Endothelial cell of umbilical vein (primary cell): Measurements from ENCODE around the gene CLPSL2. TPM values are rescaled to one million over a fixed set of nuclear protein-coding genes. Genes with fewer than 3 reads are reported as not detected.

Experiments used
- BruUV-seq: library from RNA; stranded (reverse); fragments of 400-500 nt; replicated peaks from 2 replicates; lab custom pipeline; 2021; lab: Mats Ljungman, UMichigan
- CTCF ChIA-PET: fragments of 300-600, 350-600 bp; sonication (Branson Sonifier 250); formaldehyde crosslinking; loops from one replicate; lab custom pipeline; 2021; ENCODE audit warnings: antibody characterized with exemption, inconsistent platforms; lab: Charles Lee
- POLR2A ChIA-PET: fragments of 300-600, 350-600 bp; sonication (Branson Sonifier 250); formaldehyde crosslinking; loops from one replicate; lab custom pipeline; 2021; ENCODE audit warnings: antibody characterized with exemption, inconsistent platforms; lab: Charles Lee
- DNase-seq: peaks from one replicate; pipeline ENCODE4 v3.0.0-alpha.2; 2011; ENCODE audit warnings: low read depth, low spot score
- FAIRE-seq: peaks from 2 replicates; lab custom pipeline; 2011; peaks lifted over from hg19 to GRCh38; lab: Jason Lieb, UNC
- H2AFZ ChIP-seq: 2 replicates; pipeline ENCODE4 v1.6.0; 2012; ENCODE audit warnings: low read depth, low read length, control low read depth, inconsistent platforms
- H3K27ac ChIP-seq: 2 replicates; pipeline ENCODE4 v1.5.1; 2011; ENCODE audit warnings: low read depth, mild to moderate bottlenecking, control low read depth, low read length, moderate library complexity; ENCODE audit not compliant: insufficient read depth
- H3K27me3 ChIP-seq, 2 experiments: 2 replicates each; pipeline versions ENCODE4 v1.6.0 to v1.6.1; 2011; ENCODE audit warnings: low read length in 2 of 2, mixed read lengths in 1 of 2; ENCODE audit not compliant: control insufficient read depth in 2 of 2, insufficient read depth in 2 of 2
- H3K36me3 ChIP-seq, 2 experiments: 2 replicates in 1 of 2; 3 replicates in 1 of 2; pipeline ENCODE4 v1.5.1; 2011; ENCODE audit warnings: low read length in 2 of 2, mild to moderate bottlenecking in 1 of 2, moderate library complexity in 1 of 2; ENCODE audit not compliant: control insufficient read depth in 2 of 2, insufficient read depth in 2 of 2; ENCODE audit errors: extremely low read depth in 1 of 2
- H3K4me1 ChIP-seq: 3 replicates; pipeline ENCODE4 v1.5.1; 2011; ENCODE audit warnings: mild to moderate bottlenecking, low read length; ENCODE audit not compliant: control insufficient read depth, insufficient read depth; ENCODE audit errors: extremely low read depth
- H3K4me2 ChIP-seq: 2 replicates; pipeline ENCODE4 v1.6.1; 2011; ENCODE audit warnings: low read length, control low read depth, mixed read lengths; ENCODE audit not compliant: insufficient read depth
- H3K4me3 ChIP-seq, 3 experiments: fragments of 200-600 bp in 1 of 3; sonication (generic), shearing (Covaris generic) in 1 of 3; replicated peaks in 1 of 3; 2 replicates each; pipeline ENCODE4 v1.5.1; 2011 to 2016; ENCODE audit warnings: control low read depth in 3 of 3, low read length in 3 of 3, mild to moderate bottlenecking in 2 of 3, inconsistent platforms in 1 of 3, low read depth in 1 of 3, moderate library complexity in 1 of 3; ENCODE audit not compliant: insufficient read depth in 1 of 3
- H3K79me2 ChIP-seq: 2 replicates; pipeline ENCODE4 v1.6.0; 2012; ENCODE audit warnings: low read length, inconsistent platforms; ENCODE audit not compliant: control insufficient read depth, insufficient read depth
- H3K9ac ChIP-seq: replicated peaks from 2 replicates; pipeline ENCODE3; 2011; ENCODE audit warnings: low read length, control low read depth; ENCODE audit not compliant: insufficient read depth; ENCODE audit errors: extremely low read depth
- H3K9me1 ChIP-seq: replicated peaks from 3 replicates; pipeline ENCODE4 v1.6.0; 2011; ENCODE audit warnings: mild to moderate bottlenecking, low read length; ENCODE audit not compliant: control insufficient read depth, insufficient read depth; ENCODE audit errors: extremely low read depth
- H3K9me3 ChIP-seq: replicated peaks from 2 replicates; pipeline ENCODE4 v1.5.1; 2012; ENCODE audit warnings: low read length, inconsistent platforms; ENCODE audit not compliant: control insufficient read depth, insufficient read depth
- H4K20me1 ChIP-seq: replicated peaks from 2 replicates; pipeline ENCODE3; 2011; ENCODE audit warnings: mild to moderate bottlenecking, low read length; ENCODE audit not compliant: control insufficient read depth, insufficient read depth; ENCODE audit errors: extremely low read depth
- EZH2 ChIP-seq: IDR thresholded peaks from 2 replicates; pipeline ENCODE4 v1.6.1; 2012; ENCODE audit warnings: borderline replicate concordance, low read depth, mild to moderate bottlenecking, moderate library complexity, low read length, inconsistent platforms; ENCODE audit not compliant: severe bottlenecking
- FOS ChIP-seq: IDR thresholded peaks from 2 replicates; pipeline ENCODE4 v1.6.1; 2011; ENCODE audit warnings: mild to moderate bottlenecking, low read length, moderate library complexity, borderline replicate concordance; ENCODE audit not compliant: insufficient read depth
- GATA2 ChIP-seq: IDR thresholded peaks from 2 replicates; pipeline ENCODE4 v1.7.0; 2011; ENCODE audit warnings: low read depth, mild to moderate bottlenecking, moderate library complexity, mixed read lengths, low read length; ENCODE audit not compliant: insufficient read length, insufficient read depth
- JUN ChIP-seq: IDR thresholded peaks from 2 replicates; pipeline ENCODE4 v1.6.1; 2011; ENCODE audit warnings: borderline replicate concordance, low read depth; ENCODE audit not compliant: insufficient read length, insufficient read depth
- MAX ChIP-seq: IDR thresholded peaks from 2 replicates; pipeline ENCODE4 v1.6.1; 2011; ENCODE audit not compliant: insufficient read depth, insufficient read length
- MYC ChIP-seq: IDR thresholded peaks from one replicate; pipeline ENCODE4 v1.6.1; 2011; ENCODE audit warnings: mild to moderate bottlenecking, low read depth, low read length
- POLR2A ChIP-seq: IDR thresholded peaks from 2 replicates; pipeline ENCODE4 v1.6.1; 2012; ENCODE audit warnings: low read depth, mild to moderate bottlenecking, control low read depth, low read length
- POLR2AphosphoS5 ChIP-seq: IDR thresholded peaks from 2 replicates; pipeline ENCODE4 v1.6.1; 2012; ENCODE audit warnings: low read depth, mild to moderate bottlenecking, control low read depth, low read length, moderate library complexity; ENCODE audit not compliant: insufficient read depth
- dilution Hi-C: fragments of 300-500 bp; cut with MboI; formaldehyde crosslinking; loops from one replicate; pipeline ENCODE4 v1.15.0; 2019; ENCODE audit warnings: low sequenced_read_pairs; ENCODE audit not compliant: extremely low pct_ligation_motif_present
- intact Hi-C: fragments of 100-400 bp; cut with micrococcal nuclease; formaldehyde crosslinking; loops from one replicate; pipeline ENCODE4 v1.10.0; 2022
- polyA plus RNA-seq, 4 experiments: library from polyadenylated mRNA; depleted of rRNA in 3 of 4; stranded (reverse) in 3 of 4; unstranded in 1 of 4; fragments of >200 nt; gene quantifications; 2 replicates each; pipeline versions ENCODE4 v1.2.1 to v1.2.3, GENCODE V29; 2011 to 2012; ENCODE audit warnings: missing spikeins in 1 of 4
- total RNA-seq: library from RNA; stranded (reverse); gene quantifications from 2 replicates; pipeline ENCODE4 v1.2.3, GENCODE V29; 2021
- TF ChIP-seq, protein P1 (sequence below), 2 donors: IDR thresholded peaks; 1 replicate in 1 of 2; 2 replicates in 1 of 2; pipeline ENCODE4 v1.5.1; 2011; ENCODE audit warnings: low read length in 2 of 2, mild to moderate bottlenecking in 2 of 2, moderate library complexity in 2 of 2, control low read depth in 1 of 2, inconsistent platforms in 1 of 2, low read depth in 1 of 2; ENCODE audit not compliant: insufficient read depth in 1 of 2; ENCODE audit errors: extremely low read depth in 1 of 2

The CLPSL2 gene
- total and polyA plus RNA-seq, 2 donors (not counting 3 experiments of a cell fraction or from before 2014, with no cell fraction given): not detected

DNA sequence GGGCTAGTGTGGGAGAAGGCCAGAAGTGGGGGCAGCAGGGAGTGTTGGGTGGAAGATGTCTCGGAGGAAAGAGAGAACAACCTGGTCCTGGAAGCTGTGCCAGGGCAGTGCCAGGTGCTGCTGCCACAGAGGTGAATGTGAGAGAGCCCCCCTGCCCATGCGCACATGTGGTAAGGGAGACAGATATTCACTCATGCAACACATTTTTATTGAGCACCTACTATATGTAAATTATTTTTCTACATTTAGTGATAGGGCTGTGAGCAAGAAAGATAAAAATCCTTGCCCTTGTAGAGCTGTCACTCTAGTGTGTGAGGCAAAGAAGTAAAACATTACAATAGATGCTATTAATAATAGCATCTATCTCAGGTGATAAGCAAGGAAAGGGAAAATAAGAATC is 4.9 kb downstream of the CLPSL2 start:
- Histone ChIP-seq H3K79me2 (no peaks in the 10 kb centered on the region), H3K27me3 (peaks cover 3 to 5% of the 10 kb centered on the region in 2 experiments), H3K4me2 (no peak overlapping the region), H3K27ac (no peak overlapping the region), H3K36me3 (no peaks in the 10 kb centered on the region), H3K4me1 (peaks cover 3% of the 10 kb centered on the region), H3K4me3 (no peak overlapping the region), H2AFZ (no peak overlapping the region), H3K9ac (no peak overlapping the region), H3K9me1 (no peaks in the 10 kb centered on the region), H3K9me3 (no peaks in the 10 kb centered on the region), H4K20me1 (no peaks in the 10 kb centered on the region)
- DNase-seq (no peak), FAIRE-seq (no peak)
- TF ChIP-seq, protein P1, sequence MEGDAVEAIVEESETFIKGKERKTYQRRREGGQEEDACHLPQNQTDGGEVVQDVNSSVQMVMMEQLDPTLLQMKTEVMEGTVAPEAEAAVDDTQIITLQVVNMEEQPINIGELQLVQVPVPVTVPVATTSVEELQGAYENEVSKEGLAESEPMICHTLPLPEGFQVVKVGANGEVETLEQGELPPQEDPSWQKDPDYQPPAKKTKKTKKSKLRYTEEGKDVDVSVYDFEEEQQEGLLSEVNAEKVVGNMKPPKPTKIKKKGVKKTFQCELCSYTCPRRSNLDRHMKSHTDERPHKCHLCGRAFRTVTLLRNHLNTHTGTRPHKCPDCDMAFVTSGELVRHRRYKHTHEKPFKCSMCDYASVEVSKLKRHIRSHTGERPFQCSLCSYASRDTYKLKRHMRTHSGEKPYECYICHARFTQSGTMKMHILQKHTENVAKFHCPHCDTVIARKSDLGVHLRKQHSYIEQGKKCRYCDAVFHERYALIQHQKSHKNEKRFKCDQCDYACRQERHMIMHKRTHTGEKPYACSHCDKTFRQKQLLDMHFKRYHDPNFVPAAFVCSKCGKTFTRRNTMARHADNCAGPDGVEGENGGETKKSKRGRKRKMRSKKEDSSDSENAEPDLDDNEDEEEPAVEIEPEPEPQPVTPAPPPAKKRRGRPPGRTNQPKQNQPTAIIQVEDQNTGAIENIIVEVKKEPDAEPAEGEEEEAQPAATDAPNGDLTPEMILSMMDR (IDR thresholded peaks at IDR 0.05; ENCODE audit: extremely low read depth in 1 of 2, insufficient read depth in 1 of 2, low read depth in 1 of 2, low read length in 2 of 2): no peak
- TF ChIP-seq GATA2: no peak
- no peak for TF ChIP-seq EZH2
- no peak for TF ChIP-seq JUN
- no peak for TF ChIP-seq MAX
- TF ChIP-seq POLR2AphosphoS5: no peak
- TF ChIP-seq POLR2A: no peak
- no peak for TF ChIP-seq FOS
- no peak for TF ChIP-seq MYC
- intact Hi-C loops: no loop called here
- no TSS peak for BruUV-seq
- dilution Hi-C loops: no loop called here
- ChIA-PET POLR2A (no interaction called here), CTCF (interaction anchor here (0.7 kb wide), 1 partner anchor 40 kb away, joined by 3 read pairs; no protein-coding TSS in a partner anchor)
